Measurements from ENCODE around the gene FADS3. TPM values are rescaled to one million over a fixed set of nuclear protein-coding genes. Genes with fewer than 3 reads are reported as not detected.

Gene FADS3
- total and polyA plus RNA-seq, 2 of the 13 experiments (the other 11 are each of a cell fraction or from before 2014, with no cell fraction given) = 13.4 to 23.2 TPM

- TF ChIP-seq, protein P1, sequence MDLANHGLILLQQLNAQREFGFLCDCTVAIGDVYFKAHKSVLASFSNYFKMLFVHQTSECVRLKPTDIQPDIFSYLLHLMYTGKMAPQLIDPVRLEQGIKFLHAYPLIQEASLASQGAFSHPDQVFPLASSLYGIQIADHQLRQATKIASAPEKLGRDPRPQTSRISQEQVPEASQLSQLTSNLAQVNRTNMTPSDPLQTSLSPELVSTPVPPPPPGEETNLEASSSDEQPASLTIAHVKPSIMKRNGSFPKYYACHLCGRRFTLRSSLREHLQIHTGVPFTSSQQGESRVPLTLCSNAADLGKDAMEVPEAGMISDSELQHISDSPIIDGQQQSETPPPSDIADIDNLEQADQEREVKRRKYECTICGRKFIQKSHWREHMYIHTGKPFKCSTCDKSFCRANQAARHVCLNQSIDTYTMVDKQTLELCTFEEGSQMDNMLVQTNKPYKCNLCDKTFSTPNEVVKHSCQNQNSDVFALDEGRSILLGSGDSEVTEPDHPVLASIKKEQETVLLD (CRISPR knock-in tag; IDR thresholded peaks at IDR 0.05; ENCODE audit: low read depth) = no peak
- TF ChIP-seq TCF7 (IDR thresholded peaks at IDR 0.05; ENCODE audit: low read depth) (no peak), ELF1 (CRISPR knock-in tag; IDR thresholded peaks at IDR 0.05) (peak; percentile 68), ZNF333 (CRISPR knock-in tag; IDR thresholded peaks at IDR 0.05; ENCODE audit: borderline replicate concordance) (no peak), RCOR2 (CRISPR knock-in tag; IDR thresholded peaks at IDR 0.05) (no peak), KLF12 (CRISPR knock-in tag; IDR thresholded peaks at IDR 0.05; ENCODE audit: borderline replicate concordance) (no peak), ZFAT (CRISPR knock-in tag; conservative IDR thresholded peaks at IDR 0.05) (no peak), ZNF335 (CRISPR knock-in tag; IDR thresholded peaks at IDR 0.05) (0 out of 2 replicates have a peak, but pooled peaks have one; percentile 53), ZNF564 (CRISPR knock-in tag; IDR thresholded peaks at IDR 0.05) (no peak), SMAD9 (CRISPR knock-in tag; IDR thresholded peaks at IDR 0.05) (0 out of 2 replicates have a peak, but pooled peaks have one; percentile 55), ZNF331 (CRISPR knock-in tag; IDR thresholded peaks at IDR 0.05) (peak; percentile 75; the same call in 1 of the 2 replicates), PREB (CRISPR knock-in tag; IDR thresholded peaks at IDR 0.05) (no peak), ZNF383 (CRISPR knock-in tag; IDR thresholded peaks at IDR 0.05; ENCODE audit: borderline replicate concordance) (no peak), ZNF30 (CRISPR knock-in tag; IDR thresholded peaks at IDR 0.05) (no peak), ZNF431 (CRISPR knock-in tag; IDR thresholded peaks at IDR 0.05; ENCODE audit: borderline replicate concordance, low read depth) (no peak), ZNF44 (CRISPR knock-in tag; IDR thresholded peaks at IDR 0.05) (no peak), ZNF251 (CRISPR knock-in tag; IDR thresholded peaks at IDR 0.05) (no peak), ZNF839 (CRISPR knock-in tag; IDR thresholded peaks at IDR 0.05; ENCODE audit: borderline replicate concordance) (no peak), ZNF207 (IDR thresholded peaks at IDR 0.05; ENCODE audit: borderline replicate concordance) (no peak), GMEB2 (CRISPR knock-in tag; IDR thresholded peaks at IDR 0.05; ENCODE audit: low read depth) (no peak)
- TF ChIP-seq, protein P2, sequence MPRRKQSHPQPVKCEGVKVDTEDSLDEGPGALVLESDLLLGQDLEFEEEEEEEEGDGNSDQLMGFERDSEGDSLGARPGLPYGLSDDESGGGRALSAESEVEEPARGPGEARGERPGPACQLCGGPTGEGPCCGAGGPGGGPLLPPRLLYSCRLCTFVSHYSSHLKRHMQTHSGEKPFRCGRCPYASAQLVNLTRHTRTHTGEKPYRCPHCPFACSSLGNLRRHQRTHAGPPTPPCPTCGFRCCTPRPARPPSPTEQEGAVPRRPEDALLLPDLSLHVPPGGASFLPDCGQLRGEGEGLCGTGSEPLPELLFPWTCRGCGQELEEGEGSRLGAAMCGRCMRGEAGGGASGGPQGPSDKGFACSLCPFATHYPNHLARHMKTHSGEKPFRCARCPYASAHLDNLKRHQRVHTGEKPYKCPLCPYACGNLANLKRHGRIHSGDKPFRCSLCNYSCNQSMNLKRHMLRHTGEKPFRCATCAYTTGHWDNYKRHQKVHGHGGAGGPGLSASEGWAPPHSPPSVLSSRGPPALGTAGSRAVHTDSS (CRISPR knock-in tag; conservative IDR thresholded peaks at IDR 0.05) = no peak
- TF ChIP-seq, protein P3, sequence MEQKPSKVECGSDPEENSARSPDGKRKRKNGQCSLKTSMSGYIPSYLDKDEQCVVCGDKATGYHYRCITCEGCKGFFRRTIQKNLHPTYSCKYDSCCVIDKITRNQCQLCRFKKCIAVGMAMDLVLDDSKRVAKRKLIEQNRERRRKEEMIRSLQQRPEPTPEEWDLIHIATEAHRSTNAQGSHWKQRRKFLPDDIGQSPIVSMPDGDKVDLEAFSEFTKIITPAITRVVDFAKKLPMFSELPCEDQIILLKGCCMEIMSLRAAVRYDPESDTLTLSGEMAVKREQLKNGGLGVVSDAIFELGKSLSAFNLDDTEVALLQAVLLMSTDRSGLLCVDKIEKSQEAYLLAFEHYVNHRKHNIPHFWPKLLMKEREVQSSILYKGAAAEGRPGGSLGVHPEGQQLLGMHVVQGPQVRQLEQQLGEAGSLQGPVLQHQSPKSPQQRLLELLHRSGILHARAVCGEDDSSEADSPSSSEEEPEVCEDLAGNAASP (CRISPR knock-in tag; IDR thresholded peaks at IDR 0.05; ENCODE audit: borderline replicate concordance) = peak; percentile 73; the same call in 1 of the 2 replicates
These were observed 7.9 kb upstream of the FADS3 start (continued) for GRCh38 chr11:61899146-61899841.
